ENCODE data around the gene BLOC1S3.

BLOC1S3 gene

GRCh38 chr19:45215391-45216191, 37.0 kb downstream of the BLOC1S3 start:
- H3K4me2 ChIP-seq: peak overlapping the region; percentile 78 to 97 (median 91)
- H3K9ac ChIP-seq: peak overlapping the region in 10 of 11 experiments; percentile 16 to 59 (median 44); a peak in 17 of 22 replicates
- peak overlapping the region in 8 of 10 experiments; percentile 8 to 51 (median 33); a peak in 13 of 20 replicates for H3K4me3 ChIP-seq

DNA sequence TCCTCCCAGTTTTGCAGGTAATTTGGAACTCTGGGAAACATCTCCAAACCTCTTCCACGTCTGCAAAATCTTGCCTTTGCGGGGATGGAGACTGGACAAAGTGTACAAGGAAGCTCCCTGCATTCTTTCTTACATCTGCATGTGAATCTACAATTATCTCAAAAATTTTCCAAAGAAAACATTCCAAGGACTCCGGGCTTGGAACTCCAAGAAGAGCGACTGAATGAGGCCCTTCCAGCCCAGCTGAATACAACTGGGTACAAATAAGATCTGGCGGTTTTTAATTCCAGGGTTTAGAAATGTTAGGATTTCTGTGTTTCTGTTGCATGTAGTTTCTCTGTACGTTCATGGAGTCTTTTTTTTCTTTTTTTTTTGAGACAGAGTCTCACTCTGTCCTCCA, 38.1 kb downstream of the BLOC1S3 start:
- no peaks in the 10 kb centered on the region for H3K36me3 ChIP-seq
- H3K27ac ChIP-seq: no peak overlapping the region
- H3K4me1 ChIP-seq: peaks cover 33 to 56% (median 41%) of the 10 kb centered on the region in 10 experiments
- no peak overlapping the region for H3K4me3 ChIP-seq
- no peaks in the 10 kb centered on the region for H3K9me3 ChIP-seq (replicated peaks in 1 of 11)
- no peaks in the 10 kb centered on the region for H4K20me1 ChIP-seq
- H3K4me2 ChIP-seq: peak overlapping the region in 5 of 11 experiments; percentile 78 to 93 (median 91); a peak in 3 of 22 replicates
- peaks cover 0 to 23% (median 15%) of the 10 kb centered on the region in 11 experiments; a peak in 13 of 22 replicates for H3K27me3 ChIP-seq
- H3K9ac ChIP-seq: no peak overlapping the region
- no peak for TF ChIP-seq Cebpa-rat (IDR thresholded peaks at IDR 0.05)

More at GRCh38 chr19:45215391-45216191, 37.0 kb downstream of the BLOC1S3 start:
- Histone ChIP-seq H3K27ac (peak overlapping the region in 4 of 11 experiments; percentile 4 to 24 (median 8); a peak in 3 of 22 replicates), H4K20me1 (no peaks in the 10 kb centered on the region), H3K4me1 (peaks cover 38 to 66% (median 52%) of the 10 kb centered on the region in 10 experiments), H3K36me3 (no peaks in the 10 kb centered on the region), H3K9me3 (replicated peaks in 1 of 11) (no peaks in the 10 kb centered on the region), H3K27me3 (peaks cover 0 to 23% (median 15%) of the 10 kb centered on the region in 11 experiments; a peak in 13 of 22 replicates)
- TF ChIP-seq Cebpa-rat (IDR thresholded peaks at IDR 0.05): no peak

DNA sequence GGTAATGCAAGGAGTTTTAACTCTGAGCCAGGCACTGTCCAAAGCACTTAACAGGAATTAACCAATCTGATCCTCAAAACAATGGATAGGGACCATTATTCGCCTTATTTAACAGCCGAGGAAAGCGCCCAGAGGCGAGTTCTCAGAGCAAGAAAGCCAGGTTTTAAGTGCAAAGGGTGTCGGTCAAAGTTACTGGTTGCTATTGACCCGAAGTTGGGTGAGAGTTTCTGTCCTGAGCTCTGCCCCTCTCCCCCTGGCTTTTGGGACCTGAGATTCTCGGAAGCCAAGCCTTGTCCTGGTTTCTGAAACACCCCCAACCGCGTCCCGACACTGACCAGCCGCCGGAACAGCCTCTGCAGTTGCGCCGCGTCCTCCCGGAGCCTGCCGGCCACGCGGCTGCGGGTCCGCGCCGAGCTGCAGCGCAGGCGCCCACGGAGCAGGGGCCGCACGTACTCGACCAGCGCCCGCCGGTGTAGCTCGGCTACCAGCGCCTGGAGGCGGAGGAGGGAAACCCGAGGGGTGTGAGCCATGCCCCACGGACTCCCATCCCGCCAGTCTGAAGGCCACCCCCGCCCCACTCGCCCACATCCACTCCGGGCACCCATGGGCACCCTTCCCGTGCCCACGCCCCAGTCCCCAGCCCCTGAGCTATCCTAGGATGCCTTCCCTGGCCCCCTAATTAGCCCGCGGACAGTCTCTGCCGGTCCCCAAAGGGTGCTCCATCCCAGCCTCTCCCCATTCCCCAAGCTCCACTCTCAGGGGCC, 38.8 kb downstream of the BLOC1S3 start:
- H3K4me3 ChIP-seq: no peak overlapping the region
- H3K36me3 ChIP-seq: no peaks in the 10 kb centered on the region
- H3K9me3 ChIP-seq (replicated peaks in 1 of 11): no peaks in the 10 kb centered on the region
- H3K27ac ChIP-seq: no peak overlapping the region
- no peak for TF ChIP-seq Cebpa-rat (IDR thresholded peaks at IDR 0.05)
- H4K20me1 ChIP-seq: no peaks in the 10 kb centered on the region
- no peak overlapping the region for H3K4me2 ChIP-seq
- H3K4me1 ChIP-seq: peaks cover 28 to 49% (median 34%) of the 10 kb centered on the region in 10 experiments
- H3K27me3 ChIP-seq: peaks cover 0 to 23% (median 15%) of the 10 kb centered on the region in 11 experiments; a peak in 13 of 22 replicates
- H3K9ac ChIP-seq: no peak overlapping the region

DNA sequence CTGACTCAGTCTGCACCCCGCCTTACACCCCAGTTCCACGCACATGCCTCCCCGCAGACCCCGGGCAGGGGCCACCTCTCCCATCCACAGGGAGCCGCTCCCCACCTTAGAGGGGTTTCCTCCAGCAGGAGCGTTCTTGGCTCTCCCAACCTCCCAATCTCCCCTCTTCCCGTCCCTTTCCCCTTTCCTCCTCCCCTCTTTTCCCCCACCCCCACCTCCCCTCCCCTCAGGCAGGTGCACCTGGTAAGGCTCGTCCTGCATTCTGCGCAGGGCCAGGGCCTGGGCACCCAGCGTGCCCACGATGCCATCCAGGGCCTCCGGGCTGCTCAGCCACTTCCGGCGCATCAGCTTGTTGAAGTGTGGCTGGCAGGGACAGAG, 39.4 kb downstream of the BLOC1S3 start:
- Histone ChIP-seq H3K4me3 (no peak overlapping the region), H3K4me1 (peaks cover 28 to 45% (median 34%) of the 10 kb centered on the region in 10 experiments), H3K9me3 (replicated peaks in 1 of 11) (no peaks in the 10 kb centered on the region), H3K36me3 (no peaks in the 10 kb centered on the region), H3K27me3 (peaks cover 0 to 23% (median 15%) of the 10 kb centered on the region in 11 experiments; a peak in 13 of 22 replicates), H3K9ac (no peak overlapping the region), H4K20me1 (no peaks in the 10 kb centered on the region), H3K4me2 (no peak overlapping the region), H3K27ac (no peak overlapping the region)
- no peak for TF ChIP-seq Cebpa-rat (IDR thresholded peaks at IDR 0.05)

DNA sequence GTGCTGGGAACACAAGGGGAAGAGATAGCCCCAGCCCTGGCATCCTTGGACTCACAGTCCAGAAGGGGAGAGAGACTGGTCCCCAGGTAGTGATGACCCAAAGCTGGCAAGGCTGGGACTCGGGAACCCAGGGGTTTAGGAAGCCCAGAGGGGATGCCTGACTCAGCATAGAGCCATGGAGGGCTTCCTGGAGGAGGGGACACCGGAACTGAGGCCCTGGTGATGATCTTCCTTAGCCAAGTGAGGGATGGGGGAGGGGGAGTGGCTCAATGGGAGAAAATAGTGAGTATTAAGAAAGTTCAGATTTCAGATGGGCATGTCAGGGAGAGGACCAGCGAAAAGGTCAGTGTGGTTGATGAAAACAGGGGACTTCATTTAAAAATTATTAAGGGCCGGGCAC, 39.8 kb downstream of the BLOC1S3 start:
- Histone ChIP-seq H3K4me3 (no peak overlapping the region), H3K9ac (no peak overlapping the region), H4K20me1 (no peaks in the 10 kb centered on the region), H3K27me3 (peaks cover 0 to 23% (median 15%) of the 10 kb centered on the region in 11 experiments; a peak in 13 of 22 replicates), H3K36me3 (no peaks in the 10 kb centered on the region), H3K27ac (no peak overlapping the region), H3K4me1 (peaks cover 28 to 43% (median 34%) of the 10 kb centered on the region in 10 experiments), H3K4me2 (peak overlapping the region; percentile 43 to 70 (median 59)), H3K9me3 (replicated peaks in 1 of 11) (no peaks in the 10 kb centered on the region)
- no peak for TF ChIP-seq Cebpa-rat (IDR thresholded peaks at IDR 0.05)

DNA sequence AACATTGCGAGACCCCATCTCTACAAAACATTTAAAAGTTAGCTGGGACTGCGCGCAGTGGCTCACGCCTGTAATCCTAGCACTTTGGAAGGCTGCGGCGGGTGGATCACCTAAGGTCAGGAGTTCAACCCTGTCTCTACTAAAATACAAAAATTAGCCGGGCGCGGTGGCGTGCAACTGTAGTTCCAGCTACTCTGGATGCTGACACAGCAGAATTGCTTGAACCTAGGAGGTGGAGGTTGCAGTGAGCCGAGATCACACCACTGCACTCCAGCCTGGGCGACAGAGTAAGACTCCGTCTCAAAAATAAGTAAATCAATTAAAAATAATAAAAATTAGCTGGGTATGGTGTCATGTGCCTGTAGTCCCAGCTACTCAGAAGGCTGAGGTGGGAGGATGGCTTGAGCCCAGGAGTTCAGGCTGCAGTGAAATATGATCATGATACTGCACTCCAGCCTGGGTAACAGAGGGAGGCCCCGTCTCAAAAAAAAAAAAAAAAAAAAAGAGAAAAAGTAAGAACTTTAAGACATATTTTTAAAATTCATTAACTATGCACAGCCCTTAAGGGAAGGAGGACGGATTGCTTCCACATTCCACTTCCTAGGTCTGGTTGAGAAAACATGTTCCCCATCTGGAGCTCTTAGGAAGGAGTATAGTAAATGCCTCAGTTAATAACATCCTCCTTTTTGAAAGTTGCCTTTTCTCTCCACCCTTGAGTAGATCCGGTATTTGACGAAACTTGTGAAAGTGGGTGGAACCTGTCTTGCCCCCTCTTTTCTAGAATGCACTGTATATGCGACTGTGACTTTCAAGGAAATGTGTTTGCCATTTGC, 40.5 kb downstream of the BLOC1S3 start:
- Histone ChIP-seq H3K36me3 (no peaks in the 10 kb centered on the region), H3K27me3 (peaks cover 0 to 23% (median 15%) of the 10 kb centered on the region in 11 experiments; a peak in 13 of 22 replicates), H3K4me2 (peak overlapping the region; percentile 43 to 70 (median 59)), H4K20me1 (no peaks in the 10 kb centered on the region), H3K9ac (no peak overlapping the region; a peak in 1 of 22 replicates), H3K4me1 (peaks cover 28 to 43% (median 34%) of the 10 kb centered on the region in 10 experiments), H3K9me3 (replicated peaks in 1 of 11) (no peaks in the 10 kb centered on the region), H3K4me3 (no peak overlapping the region), H3K27ac (no peak overlapping the region)
- no peak for TF ChIP-seq Cebpa-rat (IDR thresholded peaks at IDR 0.05)

- Histone ChIP-seq H3K9me3 (replicated peaks in 1 of 11) (no peaks in the 10 kb centered on the region), H3K27me3 (peaks cover 0 to 2% (median 0%) of the 10 kb centered on the region in 11 experiments; a peak in 1 of 22 replicates), H3K4me3 (no peak overlapping the region), H3K36me3 (no peaks in the 10 kb centered on the region), H3K4me1 (peaks cover 16 to 22% (median 17%) of the 10 kb centered on the region in 10 experiments), H3K27ac (no peak overlapping the region), H3K4me2 (no peak overlapping the region), H4K20me1 (no peaks in the 10 kb centered on the region), H3K9ac (no peak overlapping the region)
- no peak for TF ChIP-seq Cebpa-rat (IDR thresholded peaks at IDR 0.05)
Measured at GRCh38 chr19:45222724-45223123, 44.1 kb downstream of the BLOC1S3 start.

- Histone ChIP-seq H3K27me3 (no peaks in the 10 kb centered on the region), H3K4me1 (peaks cover 9 to 19% (median 10%) of the 10 kb centered on the region in 10 experiments)
Measured at GRCh38 chr19:45223879-45224278, 45.3 kb downstream of the BLOC1S3 start.

More at GRCh38 chr19:45223879-45224278, 45.3 kb downstream of the BLOC1S3 start:
- Histone ChIP-seq H3K4me2 (no peak overlapping the region), H3K9me3 (replicated peaks in 1 of 11) (no peaks in the 10 kb centered on the region), H3K9ac (no peak overlapping the region), H4K20me1 (no peaks in the 10 kb centered on the region), H3K36me3 (no peaks in the 10 kb centered on the region), H3K27ac (no peak overlapping the region), H3K4me3 (no peak overlapping the region)
- TF ChIP-seq Cebpa-rat (IDR thresholded peaks at IDR 0.05): no peak
